Measurements from ENCODE around the gene EEF1G. TPM values are rescaled to one million over a fixed set of nuclear protein-coding genes. Genes with fewer than 3 reads are reported as not detected.
"Not testable (repeated sequence)": the region's sequence is repeated elsewhere in the genome, so short reads cannot be mapped to it uniquely, and the experiment has no call there.

The EEF1G gene
- total RNA-seq, 1 donor from 2014 or later: 1,154 TPM

DNA sequence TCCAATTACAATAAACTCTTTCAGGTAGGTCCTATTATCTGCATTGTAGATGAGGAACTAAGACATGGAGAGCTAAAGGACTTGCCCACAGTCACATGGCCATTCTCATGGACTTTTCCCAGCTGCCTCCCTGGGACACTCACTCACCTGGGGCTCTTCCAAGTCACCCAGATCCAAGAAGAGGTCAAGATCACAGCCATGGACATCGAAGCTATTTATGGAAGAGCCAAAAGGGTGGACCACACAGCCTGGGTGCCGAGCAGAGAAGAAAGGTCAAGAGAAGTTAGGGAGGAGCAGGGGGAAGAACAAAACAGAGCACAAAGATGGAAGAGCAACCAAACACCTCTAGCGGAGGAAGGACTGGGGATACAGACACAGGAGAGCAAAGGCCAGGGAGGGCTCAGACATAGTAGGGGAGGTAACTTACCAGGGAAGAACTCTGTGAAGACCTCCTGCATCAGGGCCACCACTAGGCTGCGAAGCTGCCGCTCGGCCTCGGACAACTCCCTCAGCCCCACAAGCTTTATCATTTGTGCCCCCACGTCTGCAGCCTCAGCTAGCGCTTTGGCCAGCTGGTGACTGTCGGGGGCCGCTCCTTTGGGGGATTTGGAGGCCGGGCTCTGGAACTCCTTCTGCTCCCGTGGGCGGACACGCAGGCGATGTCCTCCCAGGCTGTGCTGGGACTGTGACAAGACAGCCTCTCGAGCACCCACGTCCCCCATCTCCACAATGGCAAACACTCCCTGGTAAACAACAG is 7.4 kb upstream of the EEF1G start:
- no peak overlapping the region for H3K27ac Mint-ChIP-seq
- H3K9me3 Mint-ChIP-seq: no peaks in the 10 kb centered on the region
- intact Hi-C loops (cut with micrococcal nuclease): no loop called here
- H3K36me3 Mint-ChIP-seq (ENCODE audit: low read depth): peaks cover 27% of the 10 kb centered on the region
- no peaks in the 10 kb centered on the region for H3K27me3 Mint-ChIP-seq (ENCODE audit: insufficient read depth)
- no peaks in the 10 kb centered on the region for H3K4me1 Mint-ChIP-seq (ENCODE audit: low read depth)
- DNase-seq (ENCODE audit: low spot score): no peak
- no peak overlapping the region for H3K4me3 Mint-ChIP-seq

- Mint-ChIP-seq H3K4me1 (ENCODE audit: low read depth) (peaks cover 6% of the 10 kb centered on the region), H3K36me3 (ENCODE audit: low read depth) (peaks cover 27% of the 10 kb centered on the region), H3K27ac (no peak overlapping the region), H3K9me3 (no peaks in the 10 kb centered on the region), H3K27me3 (ENCODE audit: insufficient read depth) (no peaks in the 10 kb centered on the region), H3K4me3 (no peak overlapping the region)
- DNase-seq (ENCODE audit: low spot score): no peak
- intact Hi-C loops (cut with micrococcal nuclease): no loop called here
Measured at GRCh38 chr11:62579252-62579651, 5.6 kb upstream of the EEF1G start.

GRCh38 chr11:62578541-62578940 is 4.8 kb upstream of the EEF1G start:
- Mint-ChIP-seq H3K36me3 (ENCODE audit: low read depth) (peaks cover 29% of the 10 kb centered on the region), H3K4me3 (no peak overlapping the region), H3K27me3 (ENCODE audit: insufficient read depth) (no peaks in the 10 kb centered on the region), H3K4me1 (ENCODE audit: low read depth) (peaks cover 6% of the 10 kb centered on the region), H3K9me3 (no peaks in the 10 kb centered on the region), H3K27ac (no peak overlapping the region)
- DNase-seq (ENCODE audit: low spot score): no peak
- intact Hi-C loops (cut with micrococcal nuclease): no loop called here

GRCh38 chr11:62577046-62577714 is 3.5 kb upstream of the EEF1G start:
- Mint-ChIP-seq H3K27me3 (ENCODE audit: insufficient read depth) (no peaks in the 10 kb centered on the region), H3K27ac (no peak overlapping the region), H3K9me3 (no peaks in the 10 kb centered on the region), H3K4me1 (ENCODE audit: low read depth) (peaks cover 17% of the 10 kb centered on the region), H3K4me3 (no peak overlapping the region), H3K36me3 (ENCODE audit: low read depth) (peaks cover 40% of the 10 kb centered on the region)
- intact Hi-C loops (cut with micrococcal nuclease): no loop called here
- DNase-seq (ENCODE audit: low spot score): no peak

- peaks cover 31% of the 10 kb centered on the region for H3K4me1 Mint-ChIP-seq (ENCODE audit: low read depth)
- intact Hi-C loops (cut with micrococcal nuclease): no loop called here
- peaks cover 46% of the 10 kb centered on the region for H3K36me3 Mint-ChIP-seq (ENCODE audit: low read depth)
- DNase-seq (ENCODE audit: low spot score): no peak
- peak overlapping the region; percentile 50 for H3K27ac Mint-ChIP-seq
- no peaks in the 10 kb centered on the region for H3K9me3 Mint-ChIP-seq
- H3K4me3 Mint-ChIP-seq: no peak overlapping the region
- H3K27me3 Mint-ChIP-seq (ENCODE audit: insufficient read depth): no peaks in the 10 kb centered on the region
Measured at GRCh38 chr11:62575837-62576236, 2.1 kb upstream of the EEF1G start.

- intact Hi-C loops (cut with micrococcal nuclease): no loop called here
- H3K36me3 Mint-ChIP-seq (ENCODE audit: low read depth): peaks cover 48% of the 10 kb centered on the region
- peak overlapping the region; percentile 92 for H3K27ac Mint-ChIP-seq
- H3K9me3 Mint-ChIP-seq: no peaks in the 10 kb centered on the region
- peaks cover 35% of the 10 kb centered on the region for H3K4me1 Mint-ChIP-seq (ENCODE audit: low read depth)
- peak overlapping the region; percentile 98 for H3K4me3 Mint-ChIP-seq
- no peak for DNase-seq (ENCODE audit: low spot score)
- no peaks in the 10 kb centered on the region for H3K27me3 Mint-ChIP-seq (ENCODE audit: insufficient read depth)
Measured at GRCh38 chr11:62575156-62575555, 1.5 kb upstream of the EEF1G start.

GRCh38 chr11:62574363-62575071 is 826 bp upstream of the EEF1G start:
- H3K27me3 Mint-ChIP-seq (ENCODE audit: insufficient read depth): no peaks in the 10 kb centered on the region
- H3K4me1 Mint-ChIP-seq (ENCODE audit: low read depth): peaks cover 37% of the 10 kb centered on the region
- H3K27ac Mint-ChIP-seq: peak overlapping the region; percentile 92
- no peaks in the 10 kb centered on the region for H3K9me3 Mint-ChIP-seq
- intact Hi-C loops (cut with micrococcal nuclease): loop anchor here (1.0 to 5.0 kb wide), 4 partner anchors 72 to 308 kb away; partner anchors contain the start of genes GANAB and SLC3A2
- H3K36me3 Mint-ChIP-seq (ENCODE audit: low read depth): peaks cover 54% of the 10 kb centered on the region
- peak overlapping the region; percentile 98 for H3K4me3 Mint-ChIP-seq
- DNase-seq (ENCODE audit: low spot score): no peak

GRCh38 chr11:62573006-62573591 is 592 bp downstream of the EEF1G start:
- peak overlapping the region; percentile 98 for H3K4me3 Mint-ChIP-seq
- peaks cover 57% of the 10 kb centered on the region for H3K36me3 Mint-ChIP-seq (ENCODE audit: low read depth)
- DNase-seq (ENCODE audit: low spot score): no peak
- no peaks in the 10 kb centered on the region for H3K27me3 Mint-ChIP-seq (ENCODE audit: insufficient read depth)
- peak overlapping the region; percentile 92 for H3K27ac Mint-ChIP-seq
- intact Hi-C loops (cut with micrococcal nuclease): loop anchor here (1.0 to 5.0 kb wide), 5 partner anchors 16 to 309 kb away; partner anchors contain the start of genes SLC3A2 and TUT1
- H3K4me1 Mint-ChIP-seq (ENCODE audit: low read depth): peaks cover 37% of the 10 kb centered on the region
- H3K9me3 Mint-ChIP-seq: no peaks in the 10 kb centered on the region

DNA sequence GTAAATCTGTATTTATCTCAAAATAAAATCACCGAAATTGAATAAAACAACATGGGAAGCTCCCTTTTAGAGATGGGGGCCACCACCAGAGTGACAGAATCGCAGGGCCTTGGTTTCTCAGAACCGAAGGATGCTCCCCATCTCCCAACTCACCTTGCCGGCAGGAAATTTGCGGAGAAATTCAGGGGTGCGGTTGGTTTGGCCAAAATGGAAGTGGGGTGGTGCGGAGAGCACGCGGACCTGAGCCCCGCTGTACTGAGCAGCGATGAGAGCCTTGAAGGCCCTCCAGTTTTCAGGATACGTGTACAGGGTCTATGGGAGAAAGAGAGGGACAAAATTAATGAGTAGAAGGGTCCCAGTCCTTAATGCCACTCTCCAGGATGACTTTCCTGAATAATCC is 1.3 kb downstream of the EEF1G start:
- H3K9me3 Mint-ChIP-seq: no peaks in the 10 kb centered on the region
- H3K27me3 Mint-ChIP-seq (ENCODE audit: insufficient read depth): no peaks in the 10 kb centered on the region
- peak overlapping the region; percentile 92 for H3K27ac Mint-ChIP-seq
- peaks cover 57% of the 10 kb centered on the region for H3K36me3 Mint-ChIP-seq (ENCODE audit: low read depth)
- intact Hi-C loops (cut with micrococcal nuclease): loop anchor here (5.0 kb wide), 1 partner anchor 310 kb away; the partner anchor contains the start of gene SLC3A2
- no peak for DNase-seq (ENCODE audit: low spot score)
- H3K4me3 Mint-ChIP-seq: peak overlapping the region; percentile 98
- H3K4me1 Mint-ChIP-seq (ENCODE audit: low read depth): peaks cover 38% of the 10 kb centered on the region

DNA sequence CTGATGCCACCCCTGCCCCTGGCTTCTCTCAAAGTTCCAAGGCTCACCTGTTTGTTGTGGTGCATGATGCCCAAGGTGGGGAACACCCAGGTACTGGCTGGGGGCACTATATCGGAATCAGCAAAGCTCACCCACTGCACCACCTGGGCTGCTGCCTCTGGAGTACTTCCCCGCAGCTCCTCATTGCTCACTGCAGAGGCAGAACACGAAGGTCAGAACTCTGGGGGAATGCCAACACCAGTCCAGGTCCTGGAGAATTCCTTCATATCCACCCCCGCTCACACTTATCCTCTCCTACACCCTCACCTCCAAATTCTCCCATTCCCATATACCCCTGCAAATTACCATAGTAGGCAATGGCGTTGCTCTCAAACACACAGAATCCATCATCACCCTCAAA is 2.2 kb downstream of the EEF1G start:
- H3K27me3 Mint-ChIP-seq (ENCODE audit: insufficient read depth); H3K9me3 Mint-ChIP-seq; DNase-seq (ENCODE audit: low spot score); H3K27ac Mint-ChIP-seq: not testable (repeated sequence)
- peaks cover 59% of the 10 kb centered on the region for H3K36me3 Mint-ChIP-seq (ENCODE audit: low read depth)
- intact Hi-C loops (cut with micrococcal nuclease): loop anchor here (5.0 kb wide), 1 partner anchor 311 kb away; the partner anchor contains the start of gene SLC3A2
- H3K4me3 Mint-ChIP-seq: peak overlapping the region; percentile 98
- H3K4me1 Mint-ChIP-seq (ENCODE audit: low read depth): peaks cover 47% of the 10 kb centered on the region

GRCh38 chr11:62570903-62571302 is 2.8 kb downstream of the EEF1G start:
- intact Hi-C loops (cut with micrococcal nuclease): loop anchor here (5.0 kb wide), 1 partner anchor 311 kb away; the partner anchor contains the start of gene SLC3A2

GRCh38 chr11:62569611-62570010 is 4.1 kb downstream of the EEF1G start:
- intact Hi-C loops (cut with micrococcal nuclease): loop anchor here (5.0 kb wide), 1 partner anchor 313 kb away; the partner anchor contains the start of gene SLC3A2
- peaks cover 70% of the 10 kb centered on the region for H3K36me3 Mint-ChIP-seq (ENCODE audit: low read depth)
- H3K27ac Mint-ChIP-seq: no peak overlapping the region
- no peaks in the 10 kb centered on the region for H3K9me3 Mint-ChIP-seq
- H3K4me1 Mint-ChIP-seq (ENCODE audit: low read depth): peaks cover 56% of the 10 kb centered on the region
- no peaks in the 10 kb centered on the region for H3K27me3 Mint-ChIP-seq (ENCODE audit: insufficient read depth)
- H3K4me3 Mint-ChIP-seq: no peak overlapping the region
- no peak for DNase-seq (ENCODE audit: low spot score)

More at GRCh38 chr11:62570903-62571302, 2.8 kb downstream of the EEF1G start:
- H3K27ac Mint-ChIP-seq: peak overlapping the region; percentile 40
- peak overlapping the region; percentile 98 for H3K4me3 Mint-ChIP-seq
- H3K9me3 Mint-ChIP-seq; DNase-seq (ENCODE audit: low spot score); H3K27me3 Mint-ChIP-seq (ENCODE audit: insufficient read depth): not testable (repeated sequence)
- H3K36me3 Mint-ChIP-seq (ENCODE audit: low read depth): peaks cover 64% of the 10 kb centered on the region
- H3K4me1 Mint-ChIP-seq (ENCODE audit: low read depth): peaks cover 53% of the 10 kb centered on the region

All from activated T-helper 1 cell treated with anti-CD3 and anti-CD28 coated beads, Interleukin-12 subunit alpha, Interleukin-12 subunit beta, Interleukin-2, Interleukin-4 antibody, amounts not matched to agents 30 ng/mL and 10 ng/mL and 1 ng/mL, durations not matched to agents 14 hours and 24 hours and 36 hours (primary cell).